DND-41 (cell line): ENCODE data around the gene HAUS7.

Source experiments
- ATAC-seq: fragments of 200-7000 bp; cut with Tn5 transposase; 3 replicates; pipeline ENCODE4 v1.9.1; 2021; ENCODE audit warnings: low read depth; ENCODE audit not compliant: insufficient read depth
- DNase-seq: peaks from one replicate; pipeline ENCODE4 v3.0.0-alpha.2; 2020
- H2AFZ ChIP-seq: 2 replicates; pipeline ENCODE4 v1.6.0; 2012; ENCODE audit warnings: low read depth, low read length
- H3K27ac ChIP-seq: 2 replicates; pipeline ENCODE4 v1.5.1; 2012; ENCODE audit warnings: low read length, inconsistent platforms
- H3K27me3 ChIP-seq: fragments of 200-600 bp; sonication (generic); 2 replicates; pipeline ENCODE4 v1.6.0; 2012; ENCODE audit warnings: low read length, mild to moderate bottlenecking, inconsistent platforms; ENCODE audit not compliant: insufficient read depth, poor library complexity
- H3K36me3 ChIP-seq: 2 replicates; pipeline ENCODE4 v1.5.1; 2012; ENCODE audit warnings: low read length, inconsistent platforms; ENCODE audit not compliant: insufficient read depth
- H3K4me1 ChIP-seq: 2 replicates; pipeline ENCODE4 v1.5.1; 2012; ENCODE audit warnings: mild to moderate bottlenecking, low read length; ENCODE audit not compliant: insufficient read depth
- H3K4me2 ChIP-seq: 2 replicates; pipeline ENCODE4 v1.6.0; 2012; ENCODE audit warnings: mild to moderate bottlenecking, moderate library complexity, low read length, inconsistent platforms; ENCODE audit not compliant: insufficient read depth
- H3K4me3 ChIP-seq, 2 experiments: fragments of 200-600 bp in 1 of 2; shearing (Covaris generic) in 1 of 2; 2 replicates each; pipeline ENCODE4 v1.5.1; 2012 to 2016; ENCODE audit warnings: inconsistent platforms in 2 of 2, low read length in 2 of 2, mild to moderate bottlenecking in 2 of 2, low read depth in 1 of 2, moderate library complexity in 1 of 2
- H3K79me2 ChIP-seq: 2 replicates; pipeline ENCODE4 v1.6.0; 2012; ENCODE audit warnings: low read length, inconsistent platforms; ENCODE audit not compliant: insufficient read depth
- H3K9ac ChIP-seq: 2 replicates; pipeline ENCODE4 v1.6.0; 2012; ENCODE audit warnings: low read depth, mild to moderate bottlenecking, inconsistent platforms, low read length, moderate library complexity
- H3K9me3 ChIP-seq: 2 replicates; pipeline ENCODE4 v1.5.1; 2012; ENCODE audit warnings: low read length, moderate library complexity, mild to moderate bottlenecking, inconsistent platforms; ENCODE audit not compliant: insufficient read depth, severe bottlenecking
- H4K20me1 ChIP-seq: 2 replicates; pipeline ENCODE4 v1.6.0; 2012; ENCODE audit warnings: low read length; ENCODE audit not compliant: insufficient read depth
- EZH2 ChIP-seq: IDR thresholded peaks from 3 replicates; pipeline ENCODE4 v1.6.1; 2012; ENCODE audit warnings: borderline replicate concordance, low read depth, mild to moderate bottlenecking, moderate library complexity, low read length, inconsistent platforms; ENCODE audit not compliant: severe bottlenecking
- TF ChIP-seq, protein P1 (sequence below): IDR thresholded peaks from 2 replicates; pipeline ENCODE4 v1.5.1; 2012; ENCODE audit warnings: borderline replicate concordance, low read length, moderate library complexity, mild to moderate bottlenecking; ENCODE audit not compliant: poor library complexity, severe bottlenecking; ENCODE audit errors: extremely low read depth

The HAUS7 gene

DNA sequence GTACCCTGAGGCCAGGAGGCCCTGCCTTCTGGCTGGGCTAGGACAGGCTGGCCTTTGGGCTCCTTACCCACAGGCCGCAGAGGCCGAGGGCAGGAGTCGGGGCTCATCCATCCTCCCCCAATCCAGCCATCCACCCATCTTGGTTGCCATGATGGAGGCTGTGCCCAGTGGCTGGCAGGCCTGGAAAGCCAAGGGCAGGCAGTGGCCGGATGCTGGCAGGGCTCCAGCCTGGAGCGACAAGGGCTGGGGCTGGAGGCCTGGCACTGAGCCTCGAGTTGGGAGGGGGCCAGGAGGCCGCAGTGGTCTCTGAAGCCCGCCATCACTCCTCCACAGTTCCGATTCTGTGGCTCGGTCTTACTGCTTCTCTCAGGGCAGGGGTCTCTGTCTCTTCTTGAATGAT is 15.8 kb upstream of the HAUS7 start:
- Histone ChIP-seq H3K27me3 (no peaks in the 10 kb centered on the region), H4K20me1 (no peaks in the 10 kb centered on the region), H3K27ac (no peak overlapping the region), H3K4me2 (no peak overlapping the region), H2AFZ (no peak overlapping the region), H3K36me3 (no peaks in the 10 kb centered on the region), H3K9ac (no peak overlapping the region), H3K79me2 (no peaks in the 10 kb centered on the region), H3K4me1 (no peaks in the 10 kb centered on the region), H3K4me3 (no peak overlapping the region), H3K9me3 (no peaks in the 10 kb centered on the region)
- TF ChIP-seq, protein P1, sequence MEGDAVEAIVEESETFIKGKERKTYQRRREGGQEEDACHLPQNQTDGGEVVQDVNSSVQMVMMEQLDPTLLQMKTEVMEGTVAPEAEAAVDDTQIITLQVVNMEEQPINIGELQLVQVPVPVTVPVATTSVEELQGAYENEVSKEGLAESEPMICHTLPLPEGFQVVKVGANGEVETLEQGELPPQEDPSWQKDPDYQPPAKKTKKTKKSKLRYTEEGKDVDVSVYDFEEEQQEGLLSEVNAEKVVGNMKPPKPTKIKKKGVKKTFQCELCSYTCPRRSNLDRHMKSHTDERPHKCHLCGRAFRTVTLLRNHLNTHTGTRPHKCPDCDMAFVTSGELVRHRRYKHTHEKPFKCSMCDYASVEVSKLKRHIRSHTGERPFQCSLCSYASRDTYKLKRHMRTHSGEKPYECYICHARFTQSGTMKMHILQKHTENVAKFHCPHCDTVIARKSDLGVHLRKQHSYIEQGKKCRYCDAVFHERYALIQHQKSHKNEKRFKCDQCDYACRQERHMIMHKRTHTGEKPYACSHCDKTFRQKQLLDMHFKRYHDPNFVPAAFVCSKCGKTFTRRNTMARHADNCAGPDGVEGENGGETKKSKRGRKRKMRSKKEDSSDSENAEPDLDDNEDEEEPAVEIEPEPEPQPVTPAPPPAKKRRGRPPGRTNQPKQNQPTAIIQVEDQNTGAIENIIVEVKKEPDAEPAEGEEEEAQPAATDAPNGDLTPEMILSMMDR, result no peak
- no peak for TF ChIP-seq EZH2
- DNase-seq, result no peak
- ATAC-seq, result no peak

DNA sequence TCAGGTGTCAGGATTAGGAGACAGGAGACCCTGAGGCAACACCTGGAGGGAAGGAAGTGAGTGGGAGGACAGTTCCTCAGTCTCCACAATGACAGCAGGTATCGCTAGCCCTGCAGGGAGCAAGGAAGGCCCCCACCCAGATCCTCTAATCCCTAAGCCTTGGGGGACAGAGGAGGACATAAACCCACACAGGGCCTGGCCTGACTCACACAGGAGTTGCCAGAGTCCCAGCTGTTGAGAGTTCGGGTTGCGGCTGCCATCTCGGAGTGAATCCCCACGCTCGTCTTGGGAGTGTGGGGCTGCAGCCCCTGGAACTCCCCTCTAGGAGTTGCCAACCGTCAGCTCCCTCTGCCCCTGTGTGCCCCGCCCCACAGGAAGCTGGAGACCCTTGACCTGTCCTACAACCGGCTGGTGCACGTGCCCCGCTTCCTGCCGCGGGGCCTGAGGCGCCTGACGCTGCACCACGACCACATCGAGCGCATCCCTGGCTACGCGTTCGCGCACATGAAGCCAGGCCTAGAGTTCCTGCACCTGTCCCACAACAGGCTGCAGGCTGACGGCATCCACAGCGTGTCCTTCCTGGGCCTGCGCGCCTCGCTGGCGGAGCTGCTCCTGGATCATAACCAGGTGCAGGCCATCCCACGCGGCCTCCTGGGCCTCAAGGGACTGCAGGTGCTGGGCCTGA is 15.2 kb upstream of the HAUS7 start:
- H3K27ac ChIP-seq, result no peak overlapping the region
- no peaks in the 10 kb centered on the region for H3K79me2 ChIP-seq
- H3K4me3 ChIP-seq, result no peak overlapping the region
- no peak overlapping the region for H3K4me2 ChIP-seq
- H3K36me3 ChIP-seq, result no peaks in the 10 kb centered on the region
- H3K4me1 ChIP-seq, result no peaks in the 10 kb centered on the region
- peak; percentile 7 for DNase-seq
- no peak overlapping the region for H2AFZ ChIP-seq
- H3K27me3 ChIP-seq, result no peaks in the 10 kb centered on the region
- no peaks in the 10 kb centered on the region for H3K9me3 ChIP-seq
- H4K20me1 ChIP-seq, result no peaks in the 10 kb centered on the region
- H3K9ac ChIP-seq, result no peak overlapping the region
- TF ChIP-seq, protein P1, result no peak
- TF ChIP-seq EZH2, result no peak
- no peak for ATAC-seq

DNA sequence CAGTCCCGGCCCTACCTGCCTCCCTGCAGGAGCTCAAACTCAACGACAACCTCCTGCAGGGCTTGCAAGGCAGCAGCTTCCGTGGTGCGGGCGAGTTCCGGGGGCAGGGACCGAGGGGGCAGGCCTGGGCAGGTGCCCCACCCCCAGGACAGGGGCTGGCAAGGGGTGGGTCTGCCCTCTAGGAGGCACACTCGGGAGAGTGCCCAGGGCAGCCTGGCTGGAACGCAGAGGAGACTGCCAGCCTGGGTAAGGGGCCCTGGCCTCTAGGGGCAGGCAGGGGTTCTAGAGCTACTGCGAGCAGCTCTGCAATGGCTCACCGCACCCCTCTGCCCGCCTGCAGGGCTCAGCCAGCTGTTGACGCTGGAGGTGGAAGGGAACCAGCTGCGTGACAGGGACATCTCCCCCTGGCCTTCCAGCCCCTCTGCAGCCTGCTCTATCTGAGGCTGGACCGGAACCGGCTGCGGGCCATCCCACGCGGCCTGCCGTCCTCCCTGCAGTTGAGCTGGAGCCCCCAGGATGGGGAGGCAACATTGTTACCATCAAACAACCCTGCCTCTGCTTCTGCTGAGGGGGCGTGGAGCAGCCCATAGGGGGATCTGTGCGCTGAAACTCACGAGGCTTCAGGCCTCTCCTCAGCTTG is 12.1 kb upstream of the HAUS7 start:
- Histone ChIP-seq H3K9ac (no peak overlapping the region), H3K4me1 (no peaks in the 10 kb centered on the region), H3K79me2 (no peaks in the 10 kb centered on the region), H4K20me1 (no peaks in the 10 kb centered on the region), H3K4me2 (no peak overlapping the region), H3K27ac (no peak overlapping the region), H3K4me3 (no peak overlapping the region), H2AFZ (no peak overlapping the region), H3K27me3 (no peaks in the 10 kb centered on the region), H3K9me3 (no peaks in the 10 kb centered on the region), H3K36me3 (no peaks in the 10 kb centered on the region)
- TF ChIP-seq, protein P1, result no peak
- no peak for TF ChIP-seq EZH2
- no peak for DNase-seq
- ATAC-seq, result no peak
